ENCODE measurements around the gene ZIC5.

DNA sequence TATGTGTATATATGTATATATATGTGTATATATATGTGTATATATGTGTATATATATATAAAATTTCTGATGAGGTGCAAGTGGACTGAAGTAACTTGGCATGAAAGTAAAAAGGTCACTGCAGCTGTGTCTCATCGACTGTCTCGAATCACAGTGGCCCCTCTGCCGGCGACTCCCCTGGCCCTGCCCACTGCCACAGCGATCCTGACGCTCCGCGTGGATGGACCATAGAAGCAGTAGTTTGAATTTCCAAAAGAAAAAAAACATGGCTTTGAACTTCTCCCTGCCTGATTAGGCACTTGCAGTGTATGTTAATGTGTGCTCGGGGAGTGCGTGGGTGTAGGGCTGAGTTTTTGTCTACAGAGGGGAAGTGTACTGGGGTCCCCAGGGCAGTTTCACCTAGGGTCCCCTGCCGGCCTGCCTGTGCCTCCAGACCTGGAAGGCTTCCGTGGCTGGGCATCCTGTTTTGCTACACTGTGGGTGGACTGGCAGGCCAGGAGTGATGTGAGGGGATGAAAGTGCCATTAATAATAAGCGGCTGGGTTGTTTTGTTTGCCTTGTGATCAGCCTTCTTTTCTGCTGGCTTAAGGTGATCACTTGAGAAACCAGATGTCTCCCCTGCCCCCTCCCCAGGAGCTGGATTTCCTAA lies 10.8 kb downstream of the ZIC5 start:
- TF ChIP-seq, protein P1, sequence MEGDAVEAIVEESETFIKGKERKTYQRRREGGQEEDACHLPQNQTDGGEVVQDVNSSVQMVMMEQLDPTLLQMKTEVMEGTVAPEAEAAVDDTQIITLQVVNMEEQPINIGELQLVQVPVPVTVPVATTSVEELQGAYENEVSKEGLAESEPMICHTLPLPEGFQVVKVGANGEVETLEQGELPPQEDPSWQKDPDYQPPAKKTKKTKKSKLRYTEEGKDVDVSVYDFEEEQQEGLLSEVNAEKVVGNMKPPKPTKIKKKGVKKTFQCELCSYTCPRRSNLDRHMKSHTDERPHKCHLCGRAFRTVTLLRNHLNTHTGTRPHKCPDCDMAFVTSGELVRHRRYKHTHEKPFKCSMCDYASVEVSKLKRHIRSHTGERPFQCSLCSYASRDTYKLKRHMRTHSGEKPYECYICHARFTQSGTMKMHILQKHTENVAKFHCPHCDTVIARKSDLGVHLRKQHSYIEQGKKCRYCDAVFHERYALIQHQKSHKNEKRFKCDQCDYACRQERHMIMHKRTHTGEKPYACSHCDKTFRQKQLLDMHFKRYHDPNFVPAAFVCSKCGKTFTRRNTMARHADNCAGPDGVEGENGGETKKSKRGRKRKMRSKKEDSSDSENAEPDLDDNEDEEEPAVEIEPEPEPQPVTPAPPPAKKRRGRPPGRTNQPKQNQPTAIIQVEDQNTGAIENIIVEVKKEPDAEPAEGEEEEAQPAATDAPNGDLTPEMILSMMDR (IDR thresholded peaks at IDR 0.05): no peak
- TF ChIP-seq ZFX (IDR thresholded peaks at IDR 0.05; ENCODE audit: borderline replicate concordance): no peak

Data from 22Rv1 (cell line).